ENCODE measurements around the gene PDCD1LG2. TPM values are rescaled to one million over a fixed set of nuclear protein-coding genes. Genes with fewer than 3 reads are reported as not detected.

Gene PDCD1LG2
- total RNA-seq, 1 experiment from 2014 or later = not detected

GRCh38 chr9:5482194-5482593, 28.1 kb upstream of the PDCD1LG2 start:
- no peak overlapping the region for H3K4ac ChIP-seq (ENCODE audit: low read depth, low read length)
- no peak overlapping the region for H3K56ac ChIP-seq (ENCODE audit: insufficient read length, low read depth, low read length)
- no peak overlapping the region for H3K18ac ChIP-seq (ENCODE audit: insufficient read length, low read depth, low read length)
- H3K23me2 ChIP-seq (ENCODE audit: insufficient read length, low read depth, low read length, poor library complexity, severe bottlenecking) = no peaks in the 10 kb centered on the region
- H3K79me1 ChIP-seq (ENCODE audit: insufficient read depth, low read depth, low read length, poor library complexity, severe bottlenecking) = no peaks in the 10 kb centered on the region
- H2BK5ac ChIP-seq (ENCODE audit: insufficient read length, low read length) = no peak overlapping the region
- no peaks in the 10 kb centered on the region for H3K9me3 ChIP-seq (ENCODE audit: control insufficient read depth, low read depth, low read length)
- H3K14ac ChIP-seq (ENCODE audit: insufficient read depth, low read length) = no peak overlapping the region
- no peak overlapping the region for H4K8ac ChIP-seq (replicated peaks; ENCODE audit: insufficient read length, low read depth, low read length)
- no CpG with 5 or more reads among the region's 8 CpGs for WGBS (ENCODE audit: extremely low coverage, insufficient read length, low lambda C conversion rate)
- Mint-ChIP-seq H3K27me3 (ENCODE audit: low read depth) (peaks cover 1% of the 10 kb centered on the region; the same call in 1 of the 2 replicates), H3K4me3 (no peak overlapping the region), H3K36me3 (ENCODE audit: insufficient read depth in 1 of 3, low read depth in 3 of 3) (peaks cover 2 to 8% (median 4%) of the 10 kb centered on the region in 3 experiments; a peak in 3 of 7 replicates), H3K27ac (no peak overlapping the region; a peak in 1 of 7 replicates), H3K4me1 (peaks cover 6 to 7% of the 10 kb centered on the region in 2 experiments), H3K9me3 (peaks cover 7% of the 10 kb centered on the region in 2 experiments; a peak in 4 of 5 replicates)
- no peak overlapping the region for H3K9ac ChIP-seq (ENCODE audit: extremely low read depth, insufficient read length, low read length)
- no peak overlapping the region for H4K5ac ChIP-seq (ENCODE audit: insufficient read length, low read depth, low read length)
- no peak overlapping the region for H2AFZ ChIP-seq (ENCODE audit: low read length)
- no peaks in the 10 kb centered on the region for H4K20me1 ChIP-seq (ENCODE audit: control insufficient read depth, insufficient read depth, insufficient read length)
- no peak overlapping the region for H2BK20ac ChIP-seq (ENCODE audit: low read depth, low read length, poor library complexity, severe bottlenecking)
- H3K27me3 ChIP-seq (ENCODE audit: insufficient read depth, low read length) = no peaks in the 10 kb centered on the region
- H3K4me2 ChIP-seq (ENCODE audit: insufficient read depth, insufficient read length, low read length) = no peak overlapping the region
- H3K79me2 ChIP-seq (ENCODE audit: insufficient read depth, low read length) = no peaks in the 10 kb centered on the region
- no peak overlapping the region for H3K27ac ChIP-seq (ENCODE audit: insufficient read length, low read depth, low read length)
- H2AK5ac ChIP-seq (ENCODE audit: insufficient read length, low read length) = no peak overlapping the region
- DNase-seq = no peak
- no peak overlapping the region for H3T11ph ChIP-seq (ENCODE audit: low read length)
- no peak overlapping the region for H3K23ac ChIP-seq (ENCODE audit: insufficient read length, low read depth, low read length)
- H4K91ac ChIP-seq (ENCODE audit: insufficient read length, low read depth, low read length) = no peak overlapping the region
- no peaks in the 10 kb centered on the region for H3K4me1 ChIP-seq (ENCODE audit: insufficient read depth, low read length)
- no peak for TF ChIP-seq CTCF (conservative IDR thresholded peaks at IDR 0.05)
- H2BK15ac ChIP-seq (ENCODE audit: low read depth, low read length) = no peak overlapping the region
- no peak overlapping the region for H2BK12ac ChIP-seq (ENCODE audit: insufficient read length, low read depth, low read length)
- H2BK120ac ChIP-seq (ENCODE audit: low read depth, low read length, poor library complexity, severe bottlenecking) = no peak overlapping the region
